NCI-H1436 (cell line): ENCODE data around the gene C20orf141.

Source experiments
- DNase-seq: peaks from one replicate; lab custom pipeline; 2025; lab: John Stamatoyannopoulos, UW

The C20orf141 gene

DNA sequence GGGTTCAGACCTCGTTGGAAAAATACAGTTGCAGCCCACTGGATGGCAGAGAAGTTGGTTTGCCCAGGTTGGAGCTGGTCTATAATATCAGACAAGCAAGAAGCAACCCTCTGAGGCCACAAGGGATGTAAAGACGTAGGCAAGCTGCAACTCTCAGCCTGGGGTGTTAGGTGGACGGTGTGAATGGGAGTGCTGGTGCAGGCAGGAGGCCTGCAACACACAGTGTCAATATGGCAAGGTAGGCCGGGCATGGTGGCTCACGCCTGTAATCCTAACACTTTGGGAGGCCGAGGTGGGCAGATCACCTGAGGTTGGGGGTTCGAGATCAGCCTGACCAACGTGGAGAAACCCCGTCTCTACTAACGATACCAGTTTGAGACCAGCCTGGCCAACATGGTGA, 36.3 kb downstream of the C20orf141 start:
- DNase-seq: no peak

DNA sequence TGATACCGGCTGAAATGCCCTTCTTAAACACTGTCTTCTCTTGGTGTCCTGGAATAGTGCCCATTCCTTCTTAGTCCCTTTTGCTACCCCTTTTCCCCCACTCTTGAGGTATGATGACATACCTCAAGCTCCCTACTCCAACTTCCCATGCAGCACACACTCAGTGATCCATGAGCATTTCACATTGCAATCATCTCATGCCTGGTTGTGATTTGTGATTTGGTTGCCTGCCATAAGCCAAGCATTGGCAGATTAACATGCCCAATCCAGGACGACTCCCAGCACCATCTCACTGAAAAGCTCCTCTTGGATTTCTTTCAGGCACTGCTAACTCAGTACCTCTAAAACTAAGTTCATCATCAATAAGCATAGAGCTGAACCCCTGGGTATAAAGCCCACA, 43.8 kb downstream of the C20orf141 start:
- DNase-seq: no peak

DNA sequence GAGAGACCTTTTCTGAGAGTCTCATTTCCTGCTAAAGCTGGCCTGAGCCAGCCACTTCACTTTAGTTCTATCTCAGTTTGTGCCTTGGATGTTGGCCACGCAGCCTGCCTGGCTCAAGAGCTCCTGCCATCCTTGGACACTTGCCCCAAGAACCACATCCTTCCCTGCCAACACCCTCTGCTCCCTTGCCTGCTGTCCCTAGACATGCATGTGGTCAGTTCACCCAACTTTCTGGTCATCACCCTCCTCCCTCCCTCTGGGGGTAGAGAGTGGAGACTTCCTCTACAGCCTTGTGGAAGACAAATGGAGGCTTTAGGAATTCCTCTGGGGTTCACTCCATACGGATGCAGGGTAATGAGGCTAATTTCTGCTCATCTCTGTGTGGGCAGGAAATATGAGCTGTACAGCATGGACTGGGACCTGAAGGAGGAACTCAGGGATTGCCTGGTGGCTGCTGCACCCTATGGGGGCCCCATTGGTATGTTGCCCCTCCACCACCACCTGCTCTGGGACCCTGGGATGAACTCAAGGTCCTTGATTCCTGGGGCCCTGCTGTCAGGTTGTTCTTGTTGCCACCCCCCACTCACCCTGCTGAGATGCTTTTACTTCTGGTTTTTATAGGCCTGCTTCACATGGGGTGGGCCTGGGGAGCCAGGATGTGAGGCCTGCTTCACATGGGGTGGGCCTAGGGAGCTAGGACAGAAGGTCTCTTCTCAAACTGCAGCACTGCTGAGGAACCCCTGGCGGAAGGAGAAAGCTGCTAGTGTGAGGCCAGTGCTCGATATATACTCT, 44.7 kb downstream of the C20orf141 start:
- DNase-seq: no peak

DNA sequence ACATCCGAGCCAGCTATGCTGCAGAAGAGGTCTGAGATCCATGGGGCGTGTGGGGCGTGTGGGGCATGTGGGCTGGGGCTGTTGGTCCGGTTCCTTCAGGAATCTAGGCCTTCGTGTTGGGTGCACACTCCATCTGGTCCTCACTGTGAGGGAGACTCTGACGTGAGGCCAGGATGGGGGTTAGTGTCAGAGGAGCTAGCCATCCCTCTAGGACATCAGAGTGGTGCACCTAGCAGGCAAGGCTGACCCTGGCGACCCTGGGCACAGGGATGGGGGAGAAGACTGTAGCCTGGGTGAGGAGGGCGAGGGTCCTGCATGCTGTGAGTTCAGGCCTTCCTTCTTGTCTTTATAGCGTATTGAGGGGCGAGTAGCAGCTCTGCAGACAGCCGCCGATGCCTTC, 49.8 kb downstream of the C20orf141 start:
- DNase-seq: no peak

DNA sequence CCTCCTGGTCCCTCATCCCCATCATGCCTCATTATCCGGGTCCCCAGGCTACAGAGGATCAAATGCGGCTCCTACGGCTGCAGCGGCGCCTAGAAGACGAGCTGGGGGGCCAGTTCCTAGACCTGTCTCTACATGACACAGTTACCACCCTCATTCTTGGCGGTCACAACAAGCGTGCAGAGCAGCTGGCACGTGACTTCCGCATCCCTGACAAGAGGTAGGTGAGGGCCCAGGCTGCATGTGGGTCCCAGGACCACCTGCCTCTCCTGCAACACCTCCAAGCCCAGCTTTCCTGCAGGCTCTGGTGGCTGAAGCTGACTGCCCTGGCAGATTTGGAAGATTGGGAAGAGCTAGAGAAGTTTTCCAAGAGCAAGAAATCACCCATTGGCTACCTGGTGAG, 50.3 kb downstream of the C20orf141 start:
- no peak for DNase-seq
